ENCODE measurements around the gene TENT4A. TPM values are rescaled to one million over a fixed set of nuclear protein-coding genes. Genes with fewer than 3 reads are reported as not detected.

Gene TENT4A
- total and polyA plus RNA-seq, 2 of the 4 experiments (the other 2 are of a cell fraction): 5.9 to 17.2 TPM

DNA sequence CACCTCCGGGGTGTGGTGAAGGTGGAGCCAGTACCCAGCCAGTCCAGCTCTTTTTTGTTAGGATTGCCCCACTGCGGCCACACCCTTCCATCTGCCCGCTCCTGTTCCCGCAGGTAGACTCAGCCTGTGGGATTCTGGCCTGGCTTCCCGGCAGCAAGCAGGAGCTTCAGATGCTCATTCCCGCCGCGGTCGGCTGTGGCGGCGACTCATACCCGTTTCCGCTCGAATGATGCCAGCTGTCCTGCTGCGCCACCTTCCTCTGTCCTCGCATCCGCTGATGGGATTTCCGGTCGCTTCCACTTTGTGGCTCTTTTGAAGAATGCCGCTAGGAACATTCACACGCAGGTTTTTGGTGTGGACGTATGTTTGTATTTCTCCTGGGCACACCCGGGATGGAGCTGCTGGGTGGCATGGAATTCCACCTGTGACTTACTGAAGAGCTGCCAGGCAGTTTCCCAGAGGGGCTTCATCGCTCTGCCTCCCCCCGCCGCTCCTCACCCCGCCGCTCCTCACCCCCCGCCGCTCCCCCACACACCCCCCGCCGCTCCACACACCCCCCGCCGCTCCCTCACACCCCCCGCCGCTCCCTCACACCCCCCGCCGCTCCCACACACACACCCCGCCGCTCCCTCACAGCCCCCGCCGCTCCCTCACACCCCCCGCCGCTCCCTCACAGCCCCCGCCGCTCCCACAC is 60.3 kb downstream of the TENT4A start:
- Histone ChIP-seq H3K4me3 (ENCODE audit: insufficient read depth, low read depth, low read length) (no peak overlapping the region), H4K20me1 (ENCODE audit: insufficient read depth, low read length) (no peaks in the 10 kb centered on the region), H2AK5ac (ENCODE audit: low read depth, low read length) (no peak overlapping the region), H3K4me1 (ENCODE audit: control insufficient read depth, insufficient read depth, low read length) (no peaks in the 10 kb centered on the region), H2BK120ac (ENCODE audit: low read depth, low read length) (no peak overlapping the region), H4K91ac (ENCODE audit: insufficient read depth, low read depth, low read length) (no peak overlapping the region), H2BK15ac (ENCODE audit: low read depth, low read length) (no peak overlapping the region), H3K23ac (ENCODE audit: low read depth, low read length) (no peak overlapping the region), H4K5ac (ENCODE audit: low read depth, low read length) (no peak overlapping the region), H4K8ac (ENCODE audit: low read depth in 2 of 2, low read length in 2 of 2) (no peak overlapping the region), H3K9ac (ENCODE audit: low read depth, low read length) (no peak overlapping the region), H3K14ac (replicated peaks; ENCODE audit: low read depth, low read length) (no peak overlapping the region), H3K9me3 (ENCODE audit: control insufficient read depth, insufficient read depth, low read length) (no peaks in the 10 kb centered on the region), H3K56ac (ENCODE audit: extremely low read depth, insufficient read depth, low read length) (no peak overlapping the region), H3K4ac (ENCODE audit: low read depth, low read length) (no peak overlapping the region), H2AFZ (replicated peaks; ENCODE audit: low read length, poor library complexity) (no peak overlapping the region), H3K27me3 (ENCODE audit: control insufficient read depth, insufficient read depth, low read length) (peaks cover 5% of the 10 kb centered on the region; the same call in 1 of the 2 replicates), H2BK5ac (ENCODE audit: low read depth, low read length, poor library complexity, severe bottlenecking) (no peak overlapping the region), H3K4me2 (ENCODE audit: low read depth, low read length) (no peak overlapping the region), H3K36me3 (ENCODE audit: control insufficient read depth, insufficient read depth, low read length) (no peaks in the 10 kb centered on the region), H2AK9ac (replicated peaks; ENCODE audit: low read depth, low read length, poor library complexity) (peak overlapping the region; percentile 61), H3K27ac (ENCODE audit: insufficient read depth, low read length) (no peak overlapping the region), H2BK20ac (ENCODE audit: low read depth, low read length) (no peak overlapping the region), H3K79me1 (ENCODE audit: low read depth in 1 of 2, low read length in 2 of 2) (no peaks in the 10 kb centered on the region), H3K9me1 (ENCODE audit: insufficient read depth, low read length) (no peaks in the 10 kb centered on the region), H3K18ac (ENCODE audit: low read depth, low read length) (no peak overlapping the region)
- CTCF ChIA-PET: no interaction called here
- DNase-seq (no peak), ATAC-seq (ENCODE audit: low read depth) (no peak)
- WGBS, 2 experiments (ENCODE audit: extremely low coverage in 2 of 2, insufficient read length in 1 of 2): 78% methylated on average over 13 of the region's 46 CpGs; no CpG with 5 or more reads in 1 of the 2 experiments
- TF ChIP-seq RFX5 (IDR thresholded peaks at IDR 0.05; ENCODE audit: low read depth, low read length): no peak
- no peak for TF ChIP-seq FOS (IDR thresholded peaks at IDR 0.05; ENCODE audit: low read depth, low read length)
- no peak for TF ChIP-seq CHD1 (IDR thresholded peaks at IDR 0.05; ENCODE audit: low read depth, low read length)
- TF ChIP-seq POLR2A (IDR thresholded peaks at IDR 0.05; ENCODE audit: low read depth, low read length): no peak
- TF ChIP-seq, protein P1, sequence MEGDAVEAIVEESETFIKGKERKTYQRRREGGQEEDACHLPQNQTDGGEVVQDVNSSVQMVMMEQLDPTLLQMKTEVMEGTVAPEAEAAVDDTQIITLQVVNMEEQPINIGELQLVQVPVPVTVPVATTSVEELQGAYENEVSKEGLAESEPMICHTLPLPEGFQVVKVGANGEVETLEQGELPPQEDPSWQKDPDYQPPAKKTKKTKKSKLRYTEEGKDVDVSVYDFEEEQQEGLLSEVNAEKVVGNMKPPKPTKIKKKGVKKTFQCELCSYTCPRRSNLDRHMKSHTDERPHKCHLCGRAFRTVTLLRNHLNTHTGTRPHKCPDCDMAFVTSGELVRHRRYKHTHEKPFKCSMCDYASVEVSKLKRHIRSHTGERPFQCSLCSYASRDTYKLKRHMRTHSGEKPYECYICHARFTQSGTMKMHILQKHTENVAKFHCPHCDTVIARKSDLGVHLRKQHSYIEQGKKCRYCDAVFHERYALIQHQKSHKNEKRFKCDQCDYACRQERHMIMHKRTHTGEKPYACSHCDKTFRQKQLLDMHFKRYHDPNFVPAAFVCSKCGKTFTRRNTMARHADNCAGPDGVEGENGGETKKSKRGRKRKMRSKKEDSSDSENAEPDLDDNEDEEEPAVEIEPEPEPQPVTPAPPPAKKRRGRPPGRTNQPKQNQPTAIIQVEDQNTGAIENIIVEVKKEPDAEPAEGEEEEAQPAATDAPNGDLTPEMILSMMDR (conservative IDR thresholded peaks at IDR 0.05; ENCODE audit: low read depth, low read length): no peak
- no peak for TF ChIP-seq MAFK (IDR thresholded peaks at IDR 0.05; ENCODE audit: low read depth, low read length)
- TF ChIP-seq, protein P2, sequence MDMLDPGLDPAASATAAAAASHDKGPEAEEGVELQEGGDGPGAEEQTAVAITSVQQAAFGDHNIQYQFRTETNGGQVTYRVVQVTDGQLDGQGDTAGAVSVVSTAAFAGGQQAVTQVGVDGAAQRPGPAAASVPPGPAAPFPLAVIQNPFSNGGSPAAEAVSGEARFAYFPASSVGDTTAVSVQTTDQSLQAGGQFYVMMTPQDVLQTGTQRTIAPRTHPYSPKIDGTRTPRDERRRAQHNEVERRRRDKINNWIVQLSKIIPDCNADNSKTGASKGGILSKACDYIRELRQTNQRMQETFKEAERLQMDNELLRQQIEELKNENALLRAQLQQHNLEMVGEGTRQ (IDR thresholded peaks at IDR 0.05; ENCODE audit: low read depth, low read length): no peak
- TF ChIP-seq RCOR1 (IDR thresholded peaks at IDR 0.05; ENCODE audit: insufficient replicate concordance, low read length): no peak
- TF ChIP-seq NFE2L2 (IDR thresholded peaks at IDR 0.05; ENCODE audit: low read depth, low read length): no peak
- TF ChIP-seq MAZ (IDR thresholded peaks at IDR 0.05; ENCODE audit: borderline replicate concordance, low read depth, low read length): no peak
- TF ChIP-seq, protein P3, sequence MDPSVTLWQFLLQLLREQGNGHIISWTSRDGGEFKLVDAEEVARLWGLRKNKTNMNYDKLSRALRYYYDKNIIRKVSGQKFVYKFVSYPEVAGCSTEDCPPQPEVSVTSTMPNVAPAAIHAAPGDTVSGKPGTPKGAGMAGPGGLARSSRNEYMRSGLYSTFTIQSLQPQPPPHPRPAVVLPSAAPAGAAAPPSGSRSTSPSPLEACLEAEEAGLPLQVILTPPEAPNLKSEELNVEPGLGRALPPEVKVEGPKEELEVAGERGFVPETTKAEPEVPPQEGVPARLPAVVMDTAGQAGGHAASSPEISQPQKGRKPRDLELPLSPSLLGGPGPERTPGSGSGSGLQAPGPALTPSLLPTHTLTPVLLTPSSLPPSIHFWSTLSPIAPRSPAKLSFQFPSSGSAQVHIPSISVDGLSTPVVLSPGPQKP (IDR thresholded peaks at IDR 0.05; ENCODE audit: borderline replicate concordance, low read depth, low read length): no peak
- no peak for TF ChIP-seq RAD21 (IDR thresholded peaks at IDR 0.05; ENCODE audit: low read length)
- no peak for TF ChIP-seq BHLHE40 (IDR thresholded peaks at IDR 0.05; ENCODE audit: low read depth, low read length)
- TF ChIP-seq CEBPB (IDR thresholded peaks at IDR 0.05; ENCODE audit: low read depth, low read length): no peak
- TF ChIP-seq SMC3 (IDR thresholded peaks at IDR 0.05; ENCODE audit: low read depth, low read length): no peak
- TF ChIP-seq MXI1 (IDR thresholded peaks at IDR 0.05; ENCODE audit: borderline replicate concordance, low read depth, low read length): no peak
- in situ Hi-C loops (cut with MboI; ENCODE audit: low sequenced_read_pairs) (no loop called here), dilution Hi-C loops (cut with HindIII; ENCODE audit: low sequenced_read_pairs, unreplicated experiment) (no loop called here), intact Hi-C loops (cut with micrococcal nuclease) (no loop called here)
- POLR2A ChIA-PET (ENCODE audit: unreplicated experiment): no interaction called here
- BruUV-seq (replicated peaks): no TSS peak
